ENCODE data around the gene PAPPA.

The PAPPA gene

GRCh38 chr9:116303270-116303669, 149.7 kb downstream of the PAPPA start:
- Histone ChIP-seq H3K9ac (no peak overlapping the region), H3K27me3 (ENCODE audit: control insufficient read depth, insufficient read depth, low read length) (no peaks in the 10 kb centered on the region), H2AFZ (no peak overlapping the region), H3K79me2 (no peaks in the 10 kb centered on the region), H3K4me1 (no peaks in the 10 kb centered on the region), H3K9me3 (ENCODE audit: control insufficient read depth, low read length) (no peaks in the 10 kb centered on the region), H3K27ac (no peak overlapping the region), H3K4me2 (ENCODE audit: low read length) (no peak overlapping the region), H3K4me3 (ENCODE audit: low read depth, low read length) (no peak overlapping the region), H3K36me3 (ENCODE audit: control insufficient read depth, insufficient read depth, low read length) (no peaks in the 10 kb centered on the region)
- no peak for TF ChIP-seq CTCF (IDR thresholded peaks at IDR 0.05)

- Histone ChIP-seq H3K4me1 (no peaks in the 10 kb centered on the region), H3K27me3 (ENCODE audit: control insufficient read depth, insufficient read depth, low read length) (no peaks in the 10 kb centered on the region), H2AFZ (no peak overlapping the region), H3K9ac (no peak overlapping the region), H3K9me3 (ENCODE audit: control insufficient read depth, low read length) (no peaks in the 10 kb centered on the region), H3K27ac (no peak overlapping the region), H3K36me3 (ENCODE audit: control insufficient read depth, insufficient read depth, low read length) (no peaks in the 10 kb centered on the region), H3K79me2 (no peaks in the 10 kb centered on the region), H3K4me2 (ENCODE audit: low read length) (no peak overlapping the region), H3K4me3 (ENCODE audit: low read depth, low read length) (no peak overlapping the region)
- TF ChIP-seq CTCF (IDR thresholded peaks at IDR 0.05): no peak
Measured at GRCh38 chr9:116303886-116304538, 150.4 kb downstream of the PAPPA start.

- Histone ChIP-seq H3K36me3 (ENCODE audit: control insufficient read depth, insufficient read depth, low read length) (no peaks in the 10 kb centered on the region), H3K9ac (no peak overlapping the region), H3K4me1 (no peaks in the 10 kb centered on the region), H3K9me3 (ENCODE audit: control insufficient read depth, low read length) (no peaks in the 10 kb centered on the region), H3K4me2 (ENCODE audit: low read length) (no peak overlapping the region), H3K4me3 (ENCODE audit: low read depth, low read length) (no peak overlapping the region), H3K79me2 (no peaks in the 10 kb centered on the region), H2AFZ (no peak overlapping the region), H3K27ac (no peak overlapping the region), H3K27me3 (ENCODE audit: control insufficient read depth, insufficient read depth, low read length) (no peaks in the 10 kb centered on the region)
- no peak for TF ChIP-seq CTCF (IDR thresholded peaks at IDR 0.05)
Measured at GRCh38 chr9:116304761-116305160, 151.2 kb downstream of the PAPPA start.

- Histone ChIP-seq H3K27ac (no peak overlapping the region), H3K9ac (no peak overlapping the region), H3K4me1 (no peaks in the 10 kb centered on the region), H3K4me2 (ENCODE audit: low read length) (no peak overlapping the region), H3K79me2 (no peaks in the 10 kb centered on the region), H3K4me3 (ENCODE audit: low read depth, low read length) (no peak overlapping the region), H3K9me3 (ENCODE audit: control insufficient read depth, low read length) (no peaks in the 10 kb centered on the region), H3K36me3 (ENCODE audit: control insufficient read depth, insufficient read depth, low read length) (no peaks in the 10 kb centered on the region), H2AFZ (no peak overlapping the region), H3K27me3 (ENCODE audit: control insufficient read depth, insufficient read depth, low read length) (no peaks in the 10 kb centered on the region)
- no peak for TF ChIP-seq CTCF (IDR thresholded peaks at IDR 0.05)
Measured at GRCh38 chr9:116308076-116308475, 154.5 kb downstream of the PAPPA start.

All from parathyroid adenoma (tissue), 2 donors.